SH-SY5Y (cell line): ENCODE measurements around the gene PRKG1.

Source experiments
- GATA2 ChIP-seq: IDR thresholded peaks from 2 replicates; pipeline ENCODE4 v1.6.1; 2011; ENCODE audit warnings: mild to moderate bottlenecking, low read depth, low read length
- GATA3 ChIP-seq: IDR thresholded peaks from 2 replicates; pipeline ENCODE4 v1.6.1; 2011; ENCODE audit warnings: low read depth, mild to moderate bottlenecking, low read length, moderate library complexity

The PRKG1 gene

DNA sequence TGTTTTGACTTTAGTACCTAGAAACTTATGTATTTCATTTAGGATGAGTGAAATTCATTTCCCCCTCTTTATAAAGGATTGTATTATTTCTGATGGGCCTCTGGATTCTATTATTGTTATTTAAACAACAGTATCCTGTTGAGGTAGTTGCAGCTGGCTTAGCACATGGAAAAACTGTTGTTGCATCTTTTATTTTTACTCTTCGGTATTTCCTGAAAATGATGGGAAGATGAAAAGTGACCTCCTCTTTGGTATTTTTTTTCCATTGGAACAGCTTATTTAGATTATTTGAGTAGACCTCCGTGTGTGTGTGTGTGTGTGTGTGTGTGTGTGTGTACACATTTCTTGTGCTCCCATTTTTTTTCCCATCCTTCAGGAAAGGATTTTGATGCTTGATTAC is 129.8 kb downstream of the PRKG1 start:
- TF ChIP-seq GATA2 (no peak), GATA3 (no peak)

- TF ChIP-seq GATA2 (no peak), GATA3 (no peak)
Measured at GRCh38 chr10:51204701-51205100, 130.4 kb downstream of the PRKG1 start.

- no peak for TF ChIP-seq GATA2
- TF ChIP-seq GATA3, result no peak
Measured at GRCh38 chr10:51206500-51206899, 132.2 kb downstream of the PRKG1 start.

DNA sequence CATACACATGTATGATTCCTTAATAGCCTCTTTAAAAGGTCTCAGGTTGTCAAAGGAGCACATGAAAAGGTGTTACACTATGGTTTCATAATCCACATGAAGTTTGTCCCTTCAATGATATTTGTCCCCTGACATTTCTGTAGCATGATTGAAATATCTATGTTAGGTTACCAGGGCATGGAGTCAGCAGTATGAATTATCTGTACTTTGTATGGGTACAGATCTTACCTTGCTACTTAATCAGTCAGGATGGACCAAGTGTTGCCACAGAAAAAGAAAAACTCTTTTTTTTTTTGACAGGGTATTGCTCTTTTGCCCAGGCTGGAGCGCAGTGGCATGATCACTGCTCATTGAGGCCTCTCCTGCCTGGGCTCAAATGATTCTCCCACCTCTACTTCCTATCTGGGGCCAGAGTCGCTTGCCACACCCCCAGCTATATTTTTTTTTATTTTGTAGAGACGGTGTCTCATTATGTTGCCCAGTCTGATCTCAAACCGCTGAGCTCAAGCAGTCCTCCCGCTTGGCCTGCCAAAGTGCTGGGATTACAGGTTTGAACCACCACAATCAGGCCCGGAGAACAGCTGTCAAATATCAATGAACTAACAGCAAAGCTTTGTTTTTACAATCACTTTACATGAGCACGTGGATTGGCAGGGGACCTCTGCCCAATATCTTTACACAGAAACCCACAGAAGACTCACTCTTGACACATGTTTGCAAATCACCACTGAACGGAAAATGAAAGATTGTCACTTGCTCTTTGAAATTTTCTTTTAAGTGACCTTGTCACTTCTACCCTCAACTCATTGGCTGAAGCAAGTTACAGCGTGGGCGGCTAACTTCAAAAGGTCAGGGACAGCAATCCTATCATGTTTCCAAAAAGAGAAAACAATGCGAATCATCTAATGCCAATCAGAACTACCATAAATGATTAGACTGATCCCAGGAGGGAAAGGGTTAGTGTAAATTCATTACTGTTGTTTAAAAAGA is 140.2 kb downstream of the PRKG1 start:
- TF ChIP-seq GATA3 (no peak), GATA2 (no peak)

DNA sequence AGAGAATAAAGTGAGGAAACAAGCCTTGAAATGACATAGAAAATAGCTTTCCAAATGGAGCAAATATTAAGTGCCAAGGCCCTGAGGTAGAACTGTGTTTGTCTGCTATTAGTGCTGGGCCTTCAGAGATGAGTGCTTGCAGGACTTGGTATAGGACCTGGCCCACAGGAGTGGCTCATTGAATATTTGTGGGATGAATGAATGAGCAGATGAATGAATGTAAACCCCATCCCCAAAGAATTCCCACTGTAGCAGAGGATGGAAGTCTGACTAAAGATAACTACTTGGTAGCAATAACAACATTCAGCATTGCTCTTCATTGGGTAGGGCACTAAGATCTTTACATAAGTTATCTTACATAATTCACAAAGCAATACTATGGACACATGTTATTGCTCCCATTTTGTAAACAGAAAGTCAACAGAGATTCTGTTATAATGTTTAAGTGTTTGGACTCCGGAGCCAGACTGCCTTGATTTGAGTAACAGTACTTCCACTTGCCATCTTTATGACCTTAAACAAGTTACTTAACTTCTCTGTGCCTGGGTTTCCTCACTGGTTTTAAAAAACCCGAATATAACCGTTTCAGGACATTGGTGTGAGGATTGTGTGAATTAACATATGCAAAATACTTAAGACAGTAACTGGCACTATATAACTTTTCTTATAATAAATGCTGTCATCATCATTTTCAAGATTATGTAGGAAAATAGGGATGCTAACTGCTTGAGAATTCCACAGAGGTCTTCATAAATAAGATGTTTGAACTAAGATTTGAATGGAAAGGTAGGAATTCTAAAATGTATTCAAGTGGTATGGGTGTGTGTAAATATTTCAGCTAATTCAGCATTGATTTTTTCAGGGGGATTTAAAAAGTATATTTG is 141.9 kb downstream of the PRKG1 start:
- TF ChIP-seq GATA2 (no peak), GATA3 (no peak)

- TF ChIP-seq GATA2 (no peak), GATA3 (no peak)
Measured at GRCh38 chr10:51217505-51217904, 143.2 kb downstream of the PRKG1 start.

DNA sequence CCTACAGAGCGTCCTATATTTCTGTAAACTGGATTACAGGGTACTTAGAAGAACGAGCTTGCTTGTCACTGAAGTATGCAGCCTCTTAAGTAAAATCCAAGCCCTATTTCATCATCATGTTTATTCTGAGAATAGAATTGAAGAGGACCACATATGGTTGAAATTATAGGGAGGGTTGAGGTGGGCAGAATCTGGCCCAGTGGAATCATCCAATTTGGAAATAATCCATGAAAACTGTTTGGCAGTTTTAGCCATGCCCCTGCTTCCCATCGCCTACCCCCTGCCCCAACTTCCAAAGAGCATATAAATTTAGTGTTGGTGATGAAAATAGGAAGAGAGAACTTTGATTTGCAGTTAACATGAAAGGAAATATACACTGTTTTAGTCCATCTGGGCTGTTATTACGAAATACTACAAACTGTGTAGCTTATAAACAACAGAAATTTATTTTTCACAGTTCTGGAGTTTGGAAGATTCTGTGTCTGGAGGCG is 150.4 kb downstream of the PRKG1 start:
- TF ChIP-seq GATA3 (no peak), GATA2 (no peak)

DNA sequence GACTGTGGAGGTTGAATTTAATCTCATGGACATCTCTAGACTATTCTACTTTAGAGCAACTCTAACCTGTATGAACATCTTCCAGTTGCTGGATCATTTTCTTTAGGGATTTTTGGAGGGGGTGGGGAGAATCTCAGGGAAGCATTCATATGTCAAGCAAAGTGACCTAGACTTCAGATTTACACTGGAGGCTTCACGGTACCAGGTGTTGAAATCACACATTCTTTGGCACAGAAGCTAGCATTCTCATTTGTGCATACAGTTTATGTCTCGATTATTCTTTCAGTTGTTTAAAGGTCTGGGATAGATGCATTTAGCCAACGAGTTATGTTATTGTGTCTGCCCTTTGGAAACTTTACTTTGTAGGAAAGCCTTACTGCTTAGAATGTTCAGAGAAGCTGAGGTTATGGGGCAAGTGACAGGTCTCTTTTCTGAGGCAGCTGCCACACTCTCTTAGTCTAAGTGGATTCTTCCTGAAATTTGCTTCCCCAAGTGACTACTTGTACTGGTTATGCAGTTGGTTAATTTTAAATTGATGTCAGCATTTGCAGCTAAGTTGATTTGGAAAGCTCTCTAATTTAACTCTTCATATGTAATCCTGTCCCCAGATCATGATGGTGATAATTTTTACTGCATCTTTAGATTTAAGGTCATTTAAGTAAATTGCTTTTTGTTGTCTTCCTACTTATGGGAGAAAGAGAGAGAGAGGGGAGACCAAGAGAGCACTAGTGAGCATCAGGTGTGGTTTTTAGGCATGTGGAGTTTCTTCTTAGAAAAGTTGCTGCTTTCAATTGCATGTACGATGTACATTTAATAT is 153.8 kb downstream of the PRKG1 start:
- TF ChIP-seq GATA2 (no peak), GATA3 (no peak)

DNA sequence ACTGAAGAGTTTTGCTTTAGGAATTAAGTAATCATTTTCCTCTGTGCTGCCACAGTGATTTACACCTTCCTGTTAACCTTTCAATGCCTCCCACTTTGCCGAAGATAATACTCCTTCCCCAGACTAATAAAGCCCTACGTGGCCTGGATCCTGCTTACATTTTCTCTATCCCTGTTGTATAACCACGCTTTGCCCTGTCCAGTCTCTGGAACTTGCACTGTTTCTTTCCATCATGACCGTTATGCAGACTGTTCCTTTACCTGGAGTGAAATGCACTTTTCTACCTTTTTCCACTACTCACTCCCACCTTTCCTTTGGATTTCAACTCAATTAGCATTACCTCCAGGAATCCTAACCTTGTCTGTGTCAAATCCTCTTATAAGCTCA is 154.4 kb downstream of the PRKG1 start:
- TF ChIP-seq GATA3 (no peak), GATA2 (no peak)

GRCh38 chr10:51230887-51231585 is 156.7 kb downstream of the PRKG1 start:
- TF ChIP-seq GATA2 (no peak), GATA3 (no peak)

DNA sequence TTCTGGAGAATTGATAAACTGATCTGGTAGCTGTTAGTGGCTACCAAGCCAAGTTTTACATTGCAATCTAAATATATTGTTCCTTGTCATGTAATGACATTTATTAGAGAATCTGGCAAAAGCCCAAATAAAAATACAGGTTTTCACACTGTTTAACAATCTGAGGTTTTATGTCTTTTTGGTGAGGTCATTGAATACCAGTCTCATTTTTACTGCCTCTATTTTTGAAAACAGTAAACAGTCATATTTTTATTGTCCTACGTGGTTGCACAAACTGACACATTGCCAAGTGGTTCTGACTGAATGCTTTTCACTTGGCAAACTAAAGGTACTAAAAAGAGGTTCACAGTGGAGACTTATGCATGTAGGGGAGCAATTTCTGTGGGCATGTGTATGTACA is 157.5 kb downstream of the PRKG1 start:
- TF ChIP-seq GATA3 (no peak), GATA2 (no peak)

- TF ChIP-seq GATA3 (no peak), GATA2 (no peak)
Measured at GRCh38 chr10:51233337-51234100, 159.2 kb downstream of the PRKG1 start.
